Caki2 (cell line): ENCODE measurements around the gene PRUNE1. TPM values are rescaled to one million over a fixed set of nuclear protein-coding genes. Genes with fewer than 3 reads are reported as not detected.

Experiments used
- DNase-seq: peaks from one replicate; pipeline ENCODE4 v3.0.0-alpha.2; 2015; ENCODE audit warnings: low read depth
- in situ Hi-C: cut with HindIII; loops from 2 replicates; pipeline ENCODE4 v1.10.0; 2016; ENCODE audit warnings: low sequenced_read_pairs, low pct_unique_long_range_greater_than_20kb, mixed read lengths
- total RNA-seq: library from RNA; depleted of rRNA; stranded (reverse); fragments of >200 nt; shearing (Covaris generic); gene quantifications from 2 replicates; pipeline ENCODE4 v1.2.3, GENCODE V29; 2014; ENCODE audit warnings: low replicate concordance; rRNA removed

PRUNE1 gene
- total RNA-seq, 1 experiment from 2014 or later = 6.9 TPM

DNA sequence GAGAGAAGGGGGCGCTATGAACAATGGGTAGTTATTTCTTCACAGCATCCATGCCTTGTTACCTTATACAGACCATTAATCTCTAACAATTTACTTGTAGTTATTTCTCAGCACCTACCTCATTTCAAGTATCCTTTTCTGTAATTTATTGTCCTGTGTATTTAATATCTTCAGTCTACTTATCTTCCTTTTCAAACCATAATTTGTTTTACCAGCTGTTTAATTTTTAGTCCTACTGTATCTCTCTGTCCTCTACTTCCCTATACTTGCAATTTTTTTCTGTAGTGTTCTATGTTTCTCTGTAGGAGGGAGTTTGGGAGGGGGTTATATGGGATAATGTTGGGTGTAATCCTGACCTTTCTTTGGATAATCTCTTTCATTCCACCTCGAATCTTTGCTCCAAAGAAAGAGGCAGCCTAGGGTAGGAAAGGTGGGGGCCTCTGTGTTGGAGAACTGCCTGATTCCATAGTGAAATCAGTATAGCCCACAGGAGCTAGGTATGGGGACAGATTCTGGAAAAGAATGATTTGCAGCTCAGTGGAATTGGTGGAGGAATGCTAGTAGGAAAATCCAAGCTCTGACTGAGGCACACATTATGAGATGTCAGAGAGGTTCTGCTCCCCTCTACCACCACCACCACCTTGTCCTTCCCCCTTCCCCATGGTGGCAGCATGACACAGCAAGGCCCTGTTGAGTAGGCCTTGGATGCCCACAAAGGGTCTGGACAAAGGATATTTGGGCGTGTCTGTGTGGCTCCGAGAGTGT lies 52.6 kb downstream of the PRUNE1 start:
- DNase-seq = peak; percentile 74
- in situ Hi-C loops = no loop called here

- in situ Hi-C loops = no loop called here
- no peak for DNase-seq
These were observed 53.5 kb downstream of the PRUNE1 start for GRCh38 chr1:151061704-151062103.

GRCh38 chr1:151062741-151063371 lies 54.6 kb downstream of the PRUNE1 start:
- peak; percentile 70 for DNase-seq
- in situ Hi-C loops = no loop called here

- in situ Hi-C loops = no loop called here
- no peak for DNase-seq
These were observed 56.9 kb downstream of the PRUNE1 start for GRCh38 chr1:151065089-151065645.

GRCh38 chr1:151067185-151067584 lies 58.9 kb downstream of the PRUNE1 start:
- DNase-seq = no peak
- in situ Hi-C loops = no loop called here

DNA sequence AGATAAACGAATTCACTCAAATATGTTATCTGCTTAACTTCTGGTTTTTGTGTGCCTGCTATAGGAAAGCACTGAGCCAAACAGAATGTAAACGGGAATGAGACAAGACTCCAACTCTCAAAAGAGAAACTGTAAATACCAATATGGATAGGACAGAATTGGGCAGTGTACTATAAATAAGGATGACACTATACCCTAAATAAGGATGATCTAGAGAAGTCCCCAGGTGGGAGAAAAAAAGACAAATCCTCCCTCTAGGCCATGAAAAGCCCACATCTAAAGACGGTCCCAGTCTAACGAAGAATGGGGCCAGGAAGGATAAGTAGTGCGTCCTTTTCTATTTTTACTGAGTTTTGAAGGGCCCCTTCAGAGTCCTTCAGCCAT lies 60.8 kb downstream of the PRUNE1 start:
- DNase-seq = no peak
- in situ Hi-C loops = no loop called here

- peak; percentile 93 for DNase-seq
- in situ Hi-C loops = no loop called here
These were observed 62.4 kb downstream of the PRUNE1 start, which contains the start of gene GABPB2 for GRCh38 chr1:151070474-151071276. Gene GABPB2 (plus strand): TSS chr1:151070761. CDS start chr1:151088190, 17,429 bp downstream.

DNA sequence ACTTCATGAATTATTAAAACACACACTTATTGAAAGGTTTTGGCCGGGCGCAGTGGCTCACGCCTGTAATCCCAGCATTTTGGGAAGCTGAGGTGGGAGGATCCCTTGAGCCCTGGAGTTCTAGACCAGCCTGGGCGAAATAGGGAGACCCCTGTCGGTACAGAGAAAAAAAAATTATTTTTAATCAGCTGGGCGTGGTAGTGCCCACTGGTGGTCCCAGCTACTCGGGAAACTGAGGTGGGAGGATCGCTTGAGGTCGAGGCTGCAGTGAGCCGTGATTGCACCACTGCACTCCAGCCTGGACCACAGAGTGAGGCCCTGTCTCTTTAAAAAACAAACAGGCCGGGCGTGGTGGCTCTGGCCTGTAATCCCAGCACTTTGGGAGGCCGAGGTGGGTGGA lies 64.0 kb downstream of the PRUNE1 start:
- no peak for DNase-seq
- in situ Hi-C loops = no loop called here

Other genes with a start within 250 kb of the PRUNE1 start
- 2.9 and 9.1 TPM in 2 replicates for gene CTSS, start 242.7 kb upstream of the PRUNE1 start, total RNA-seq
- gene CTSK, start 200.2 kb upstream of the PRUNE1 start, total RNA-seq = not detected in 2 replicates
- 5.8 and 8.5 TPM in 2 replicates for gene ARNT, start 131.8 kb upstream of the PRUNE1 start, total RNA-seq
- gene CTXND2, start 121.3 kb upstream of the PRUNE1 start, total RNA-seq = not detected in 2 replicates
- gene SETDB1, start 82.1 kb upstream of the PRUNE1 start, total RNA-seq = 29.2 and 31.7 TPM in 2 replicates
- gene CERS2, start 33.6 kb upstream of the PRUNE1 start, total RNA-seq = 41.8 and 63.4 TPM in 2 replicates
- 1.2 and 1.3 TPM in 2 replicates for gene ANXA9, start 26.2 kb upstream of the PRUNE1 start, total RNA-seq
- 8.4 and 11.9 TPM in 2 replicates for gene MINDY1, start 1.5 kb upstream of the PRUNE1 start, total RNA-seq
- not detected in 2 replicates for gene BNIPL, start 28.1 kb downstream of the PRUNE1 start, total RNA-seq
- gene C1orf56, start 39.3 kb downstream of the PRUNE1 start, total RNA-seq = 0.84 and 1.9 TPM in 2 replicates
- gene CDC42SE1, start 51.2 kb downstream of the PRUNE1 start, total RNA-seq = 47.6 and 54.9 TPM in 2 replicates
- gene MLLT11, start 51.9 kb downstream of the PRUNE1 start, total RNA-seq = 19.9 and 28.8 TPM in 2 replicates
- 7.7 and 9.2 TPM in 2 replicates for gene GABPB2, start 62.3 kb downstream of the PRUNE1 start, total RNA-seq
- 1.9 TPM in 1 of 2 replicates, not detected in the other for gene SEMA6C, start 138.2 kb downstream of the PRUNE1 start, total RNA-seq
- not detected in 2 replicates for gene TNFAIP8L2, start 148.2 kb downstream of the PRUNE1 start, total RNA-seq
- 17.5 and 19.8 TPM in 2 replicates for gene LYSMD1, start 157.5 kb downstream of the PRUNE1 start, total RNA-seq
- 30.4 and 52.3 TPM in 2 replicates for gene SCNM1, start 157.7 kb downstream of the PRUNE1 start, total RNA-seq
- gene TMOD4, start 167.5 kb downstream of the PRUNE1 start, total RNA-seq = not detected in 2 replicates
- 98.7 and 126 TPM in 2 replicates for gene VPS72, start 181.7 kb downstream of the PRUNE1 start, total RNA-seq
- 14.0 and 51.9 TPM in 2 replicates for gene PIP5K1A, start 190.1 kb downstream of the PRUNE1 start, total RNA-seq
- gene PSMD4, start 246.3 kb downstream of the PRUNE1 start, total RNA-seq = 266 and 273 TPM in 2 replicates